ENCODE results near the gene SLC25A36.

The SLC25A36 gene

GRCh38 chr3:140941434-140942220 lies at the start of gene SLC25A36:
Gene SLC25A36, plus strand, starts transcription at chr3:140941836. Its CDS starts 219 bp downstream, at chr3:140942055.
- peak; percentile 94 for DNase-seq

- DNase-seq, result no peak
These were observed 44.6 kb upstream of the SLC25A36 start for GRCh38 chr3:140896997-140897396.

- no peak for DNase-seq
These were observed 43.1 kb upstream of the SLC25A36 start for GRCh38 chr3:140898340-140899180.

- DNase-seq, result no peak
These were observed 42.3 kb upstream of the SLC25A36 start for GRCh38 chr3:140899363-140899762.

- DNase-seq, result no peak
These were observed 38.8 kb upstream of the SLC25A36 start for GRCh38 chr3:140902791-140903190.

GRCh38 chr3:140903196-140903595 lies 38.4 kb upstream of the SLC25A36 start:
- DNase-seq, result no peak

- DNase-seq, result no peak
These were observed 37.1 kb upstream of the SLC25A36 start for GRCh38 chr3:140904521-140904920.

- no peak for DNase-seq
These were observed 36.1 kb upstream of the SLC25A36 start for GRCh38 chr3:140905559-140905958.

- no peak for DNase-seq
These were observed 34.9 kb upstream of the SLC25A36 start for GRCh38 chr3:140906785-140907184.

GRCh38 chr3:140910860-140911259 lies 30.8 kb upstream of the SLC25A36 start:
- no peak for DNase-seq

- no peak for DNase-seq
These were observed 29.8 kb upstream of the SLC25A36 start for GRCh38 chr3:140911822-140912221.

GRCh38 chr3:140913728-140914127 lies 27.9 kb upstream of the SLC25A36 start:
- no peak for DNase-seq

- DNase-seq, result no peak
These were observed 27.2 kb upstream of the SLC25A36 start for GRCh38 chr3:140914384-140914945.

- no peak for DNase-seq
These were observed 25.0 kb upstream of the SLC25A36 start for GRCh38 chr3:140916603-140917002.

- no peak for DNase-seq
These were observed 23.9 kb upstream of the SLC25A36 start for GRCh38 chr3:140917772-140918171.

GRCh38 chr3:140920029-140920428 lies 21.6 kb upstream of the SLC25A36 start:
- no peak for DNase-seq

GRCh38 chr3:140922634-140923033 lies 19.0 kb upstream of the SLC25A36 start:
- no peak for DNase-seq

GRCh38 chr3:140924097-140924873 lies 17.4 kb upstream of the SLC25A36 start:
- DNase-seq, result no peak

GRCh38 chr3:140927279-140928069 lies 14.2 kb upstream of the SLC25A36 start:
- DNase-seq, result no peak

GRCh38 chr3:140929446-140929845 lies 12.2 kb upstream of the SLC25A36 start:
- no peak for DNase-seq

- no peak for DNase-seq
These were observed 10.6 kb upstream of the SLC25A36 start for GRCh38 chr3:140931016-140931454.

- no peak for DNase-seq
These were observed 9.8 kb upstream of the SLC25A36 start for GRCh38 chr3:140931801-140932200.
